ENCODE results near the gene STK32A.

STK32A gene

GRCh38 chr5:147396070-147396823 lies 161.4 kb downstream of the STK32A start:
- no peak for DNase-seq

- no peak for DNase-seq
Observed at GRCh38 chr5:147397616-147398015, 162.8 kb downstream of the STK32A start.

GRCh38 chr5:147398860-147399259 lies 164.0 kb downstream of the STK32A start:
- no peak for DNase-seq

- DNase-seq = no peak
Observed at GRCh38 chr5:147400126-147400809, 165.4 kb downstream of the STK32A start.

- no peak for DNase-seq
Observed at GRCh38 chr5:147400881-147401280, 166.1 kb downstream of the STK32A start.

GRCh38 chr5:147403651-147404640 lies 169.1 kb downstream of the STK32A start:
- no peak for DNase-seq

GRCh38 chr5:147404706-147405105 lies 169.9 kb downstream of the STK32A start:
- DNase-seq = no peak

- DNase-seq = no peak
Observed at GRCh38 chr5:147406636-147407035, 171.8 kb downstream of the STK32A start.

GRCh38 chr5:147407094-147407681 lies 172.4 kb downstream of the STK32A start:
- DNase-seq = no peak

- DNase-seq = no peak
Observed at GRCh38 chr5:147408980-147409379, 174.2 kb downstream of the STK32A start.

GRCh38 chr5:147410496-147411358 lies 175.9 kb downstream of the STK32A start:
- no peak for DNase-seq

GRCh38 chr5:147411359-147412319 lies 176.8 kb downstream of the STK32A start:
- no peak for DNase-seq

- no peak for DNase-seq
Observed at GRCh38 chr5:147412561-147412960, 177.7 kb downstream of the STK32A start.

GRCh38 chr5:147413266-147413665 lies 178.4 kb downstream of the STK32A start:
- DNase-seq = no peak

- DNase-seq = no peak
Observed at GRCh38 chr5:147415651-147416050, 180.8 kb downstream of the STK32A start.

GRCh38 chr5:147417135-147417813 lies 182.4 kb downstream of the STK32A start:
- DNase-seq = no peak

GRCh38 chr5:147418613-147419012 lies 183.8 kb downstream of the STK32A start:
- DNase-seq = no peak

- no peak for DNase-seq
Observed at GRCh38 chr5:147426640-147427327, 192.0 kb downstream of the STK32A start.

All from stimulated activated CD4-positive, alpha-beta T cell treated with anti-CD3 and anti-CD28 coated beads, Interleukin-4, amount 100 ng/mL, for 24 hours (primary cell).